GM19455 (cell line): Measurements from ENCODE around the gene FAM227B.
"Not testable (repeated sequence)": the region's sequence is repeated elsewhere in the genome, so short reads cannot be mapped to it uniquely, and the experiment has no call there.

Experiments used
- ATAC-seq: cut with Tn5 transposase; IDR thresholded peaks from one replicate; pipeline ENCODE4 v1.9.1; 2021; ENCODE audit not compliant: unreplicated experiment

Gene FAM227B

DNA sequence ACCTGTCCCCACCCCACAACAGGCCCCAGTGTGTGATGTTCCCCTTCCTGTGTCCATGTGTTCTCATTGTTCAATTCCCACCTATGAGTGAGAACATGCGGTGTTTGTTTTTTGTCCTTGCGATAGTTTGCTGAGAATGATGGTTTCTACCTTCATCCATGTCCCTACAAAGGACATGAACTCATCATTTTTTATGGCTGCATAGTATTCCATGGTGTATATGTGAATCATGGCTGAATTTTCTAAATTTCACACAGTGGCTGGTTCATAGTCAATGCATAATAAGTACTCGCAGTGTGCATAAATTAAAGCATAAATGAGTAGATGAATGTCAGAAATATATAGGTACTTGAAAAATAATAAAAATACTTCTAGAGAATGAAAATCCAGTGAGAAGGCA lies 8.4 kb downstream of the FAM227B start:
- not testable (repeated sequence) for ATAC-seq

DNA sequence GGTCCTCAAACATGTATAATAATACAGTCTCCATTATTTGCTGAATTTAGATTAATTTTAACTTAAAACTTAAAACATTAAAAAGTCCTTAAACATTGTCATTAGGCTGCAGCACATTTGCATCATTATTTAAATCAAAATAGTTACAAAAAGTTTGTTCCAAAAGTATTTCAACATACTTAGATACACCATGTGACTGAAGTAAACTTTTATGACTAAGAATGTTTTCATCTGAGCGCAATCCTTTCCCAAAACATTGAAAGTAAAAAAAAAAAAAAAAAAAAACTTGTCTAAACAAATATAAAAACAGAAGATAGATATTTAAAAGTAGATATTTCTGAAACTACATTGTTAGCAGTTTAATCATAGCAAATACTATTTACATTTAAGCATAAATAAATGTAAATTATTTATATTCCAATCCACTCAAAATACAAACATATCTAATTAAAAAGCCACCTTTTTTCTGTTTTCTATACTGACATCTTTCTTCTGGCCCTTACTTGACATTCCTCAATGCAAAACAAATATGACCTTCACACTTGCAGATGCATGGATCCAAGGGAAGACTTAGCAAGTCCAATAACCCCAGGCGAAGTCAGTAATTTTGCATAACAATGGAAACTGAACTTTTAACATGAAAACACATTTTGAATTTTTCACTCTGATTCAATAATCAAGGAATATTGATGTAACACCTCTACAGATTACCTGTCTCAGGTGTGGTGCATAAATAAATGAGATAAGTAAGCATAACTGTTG lies 10.3 kb downstream of the FAM227B start:
- no peak for ATAC-seq

DNA sequence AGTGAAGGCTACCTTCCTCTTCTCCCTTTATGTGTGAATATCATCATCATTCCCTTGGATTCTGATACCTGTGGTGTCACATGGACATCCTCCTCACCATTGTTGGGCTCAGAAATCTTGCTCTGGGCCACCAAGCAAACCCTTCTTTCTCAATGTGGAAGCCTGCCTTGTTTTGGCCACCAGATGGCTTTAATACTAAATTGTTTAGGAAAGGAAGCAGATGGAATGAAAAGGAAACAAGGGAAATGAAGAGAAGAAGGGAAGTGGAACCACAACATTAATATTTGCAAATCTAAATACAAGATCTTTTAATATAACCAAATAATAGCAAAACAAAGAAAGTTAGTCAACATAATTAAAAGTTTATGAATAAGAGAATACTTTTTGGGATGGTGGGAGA lies 14.0 kb downstream of the FAM227B start:
- no peak for ATAC-seq

DNA sequence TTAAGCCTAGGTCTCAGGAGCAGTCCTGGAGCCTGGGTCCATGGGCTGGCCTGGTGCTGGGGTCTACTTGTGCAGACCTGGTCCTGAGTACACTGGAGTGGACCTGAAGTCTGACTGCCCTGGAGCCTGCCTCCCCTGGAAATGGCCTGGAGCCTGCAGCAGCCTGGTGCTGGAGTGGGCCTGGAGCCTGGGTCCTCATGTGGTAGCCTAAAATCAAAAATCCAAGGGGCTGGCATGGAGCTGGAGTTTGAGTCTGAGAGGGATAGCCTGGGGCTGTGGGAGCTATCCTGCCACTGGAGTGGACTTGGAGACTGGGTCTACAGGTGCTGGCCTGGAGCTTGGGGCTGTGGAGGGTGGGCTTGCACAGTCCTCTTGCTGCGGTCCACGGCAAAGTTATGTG lies 15.0 kb downstream of the FAM227B start:
- ATAC-seq, result no peak

DNA sequence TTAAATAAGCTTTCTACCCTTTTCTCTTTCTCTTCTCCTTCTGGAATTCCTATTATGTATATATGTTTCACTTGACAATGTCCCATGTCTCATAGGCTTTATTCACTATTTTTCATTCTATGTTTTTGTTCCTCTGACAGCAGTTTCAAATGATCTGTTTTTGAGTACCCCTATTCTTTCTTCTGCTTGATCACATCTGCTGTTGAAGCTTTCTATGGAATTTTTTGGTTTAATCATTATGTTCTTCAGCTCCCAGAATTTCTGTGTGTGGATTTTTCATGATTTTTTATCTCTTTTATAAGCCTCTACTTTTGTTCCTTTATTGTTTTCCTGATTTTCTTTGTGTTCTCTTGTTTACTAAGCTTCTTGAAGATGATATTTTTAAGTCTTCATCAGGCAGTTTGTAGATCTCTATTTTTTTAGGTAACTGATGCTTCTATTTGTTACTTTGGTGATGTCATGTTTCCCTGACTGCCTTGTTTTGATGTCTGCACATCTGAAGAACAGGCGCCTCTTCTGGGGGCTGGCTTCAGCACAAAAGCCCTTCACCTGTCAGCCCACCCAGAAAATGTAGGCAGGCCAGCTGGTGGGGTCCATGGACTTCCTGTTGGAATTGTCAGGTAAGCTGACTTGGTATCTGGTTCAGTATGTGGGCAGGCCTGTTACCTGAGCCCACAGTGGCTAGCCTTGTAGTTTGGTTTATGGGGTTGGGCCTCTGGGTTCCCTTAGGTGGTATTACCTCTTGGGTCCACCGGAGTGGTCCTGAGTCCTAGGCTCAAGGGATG lies 15.8 kb downstream of the FAM227B start:
- no peak for ATAC-seq

DNA sequence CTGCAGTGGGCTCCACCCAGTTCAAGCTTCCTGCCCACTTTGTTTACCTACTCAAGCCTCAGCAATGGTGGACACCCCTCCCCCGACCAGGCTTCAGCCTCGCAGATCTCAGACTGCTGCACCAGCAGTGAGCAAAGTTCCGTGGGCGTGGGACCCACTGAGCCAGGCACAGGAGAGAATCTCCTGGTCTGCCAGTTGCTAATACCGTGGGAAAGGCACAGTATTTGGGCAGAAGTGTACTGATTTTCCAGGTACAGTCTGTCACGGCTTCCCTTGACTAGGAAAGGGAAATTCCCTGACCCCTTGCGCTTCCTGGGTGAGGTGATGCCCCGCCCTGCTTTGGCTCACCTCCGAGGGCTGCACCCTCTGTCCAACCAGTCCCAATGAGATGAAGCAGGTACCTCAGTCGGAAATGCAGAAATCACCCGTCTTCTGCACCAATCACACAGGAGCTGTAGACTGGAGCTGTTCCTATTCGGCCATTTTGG lies 27.7 kb downstream of the FAM227B start:
- ATAC-seq, result not testable (repeated sequence)

DNA sequence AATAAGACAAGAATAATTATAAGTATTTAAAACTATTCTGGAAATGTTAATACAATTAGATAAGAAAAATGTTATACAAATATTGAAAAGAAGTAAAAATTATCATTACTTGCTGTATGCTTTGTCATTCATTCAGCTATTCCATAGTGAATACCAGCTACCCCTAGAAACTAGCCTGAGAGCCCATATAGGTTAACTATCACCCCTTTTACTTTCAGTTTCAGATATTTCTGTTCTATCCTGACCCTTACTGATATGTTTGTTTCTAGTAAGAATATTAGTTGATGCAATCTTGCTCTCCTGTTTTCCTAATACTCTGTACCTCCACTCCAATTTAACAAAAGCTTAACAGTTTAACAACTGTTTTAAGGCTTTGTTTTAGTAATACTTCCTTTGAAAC lies 31.6 kb downstream of the FAM227B start:
- ATAC-seq, result peak; percentile 66

DNA sequence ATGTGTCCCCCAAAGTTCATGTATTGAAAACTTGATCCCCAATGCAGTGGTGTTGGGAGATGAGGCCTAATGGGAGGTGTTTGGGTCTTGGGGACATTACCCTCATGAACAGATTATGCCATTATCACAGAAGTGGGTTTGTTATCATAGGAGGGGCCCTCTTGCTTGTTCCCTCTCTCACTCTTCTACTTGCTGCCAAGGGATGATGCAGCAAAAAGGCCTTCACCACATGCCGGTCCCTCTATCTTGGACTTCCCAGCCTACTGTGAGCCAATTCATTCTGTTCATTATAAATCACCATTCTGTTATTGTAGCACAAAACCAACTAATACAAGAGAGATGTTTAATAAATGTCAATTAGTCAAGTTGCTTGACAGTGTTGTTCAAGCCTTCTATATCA lies 47.2 kb downstream of the FAM227B start:
- ATAC-seq, result no peak

DNA sequence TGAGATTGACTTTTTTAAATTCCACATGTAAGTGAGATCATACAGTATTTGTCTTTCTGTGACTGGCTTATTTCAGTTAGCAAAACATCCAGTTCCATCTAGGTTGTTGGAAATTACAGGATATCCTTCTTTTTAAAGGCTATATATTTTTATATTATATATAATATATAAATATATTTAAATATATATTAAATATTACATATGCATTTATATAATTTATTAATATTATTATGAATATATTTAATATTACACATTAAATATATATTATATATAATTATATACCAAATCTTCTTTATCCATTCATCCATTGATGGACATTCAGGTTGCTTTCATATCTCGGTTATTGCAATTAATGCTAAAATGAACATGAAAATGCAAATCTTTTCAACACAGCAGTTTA lies 49.9 kb downstream of the FAM227B start:
- ATAC-seq, result no peak

DNA sequence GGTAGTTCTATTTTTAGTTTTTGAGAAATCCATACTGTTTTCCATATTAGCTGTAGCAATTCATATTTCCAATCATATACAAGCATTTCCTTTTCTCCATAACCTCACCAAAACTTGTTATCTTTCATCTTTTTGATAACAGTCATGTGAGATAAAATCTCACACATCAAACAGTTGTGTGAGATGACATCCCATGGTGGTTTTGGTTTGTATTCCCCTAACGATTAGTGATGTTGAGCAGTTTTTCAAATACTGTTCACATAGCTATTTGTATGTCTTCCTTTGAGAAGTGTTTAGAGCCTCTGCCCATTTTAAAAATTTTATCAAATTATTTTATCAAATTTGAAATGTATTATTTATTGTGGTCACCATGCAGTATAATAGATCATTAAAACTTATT lies 50.4 kb downstream of the FAM227B start:
- no peak for ATAC-seq

DNA sequence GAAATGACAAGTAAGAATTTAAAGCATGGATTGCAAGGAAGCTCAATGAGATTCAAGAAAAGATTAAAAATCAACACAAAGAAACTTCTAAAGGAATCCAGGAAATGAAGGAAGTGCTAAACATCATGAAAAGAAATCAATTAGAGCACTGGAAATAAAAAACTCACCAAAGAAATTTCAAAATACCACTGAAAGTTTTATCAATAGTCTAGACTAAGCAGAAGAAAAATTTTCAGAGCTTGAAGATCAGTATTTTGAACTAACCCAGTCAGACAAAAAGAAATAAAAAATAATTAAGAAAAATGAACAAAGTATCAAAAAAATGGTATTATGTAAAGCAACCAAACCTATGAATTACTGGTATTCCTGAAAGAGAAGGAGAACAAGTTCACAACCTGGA lies 60.6 kb downstream of the FAM227B start:
- ATAC-seq, result no peak

DNA sequence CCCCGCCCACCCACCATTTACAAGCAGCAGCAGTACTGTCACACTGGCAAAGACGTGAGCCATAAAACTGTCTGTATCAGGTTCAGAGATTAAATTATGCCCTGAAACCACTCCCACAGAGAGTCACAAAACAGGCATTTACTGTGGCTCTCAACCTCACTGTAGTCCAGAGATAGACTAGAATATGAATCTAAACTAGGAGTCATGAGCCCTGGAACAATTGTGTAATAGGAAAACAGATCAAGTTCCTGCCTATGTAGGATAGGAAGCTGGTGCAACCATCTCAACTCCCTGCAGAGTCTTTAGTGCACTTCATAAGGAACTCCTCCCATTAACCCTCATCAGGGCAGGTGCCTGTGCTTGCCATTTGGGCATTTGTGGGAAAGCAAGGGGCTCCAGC lies 61.7 kb downstream of the FAM227B start:
- ATAC-seq, result no peak

DNA sequence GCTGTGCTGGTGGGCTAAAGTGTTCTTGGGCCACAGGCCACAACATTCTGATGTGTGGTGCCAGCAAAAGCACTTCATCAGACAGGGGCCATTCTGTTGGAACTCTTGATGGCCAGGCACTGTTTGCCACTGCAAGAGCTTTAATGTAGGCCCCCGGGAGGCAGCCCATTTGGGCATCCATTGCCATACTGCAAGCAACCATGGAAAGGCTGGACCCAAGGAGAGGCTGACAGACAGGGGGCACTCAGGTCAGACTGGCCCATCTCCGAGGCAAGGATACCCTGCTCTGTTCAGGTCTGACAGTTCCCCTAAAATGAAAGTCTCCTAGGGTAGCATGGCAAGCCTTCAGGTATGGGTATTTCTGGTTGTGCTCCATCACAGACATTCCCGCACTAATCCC lies 64.2 kb downstream of the FAM227B start:
- ATAC-seq, result no peak

DNA sequence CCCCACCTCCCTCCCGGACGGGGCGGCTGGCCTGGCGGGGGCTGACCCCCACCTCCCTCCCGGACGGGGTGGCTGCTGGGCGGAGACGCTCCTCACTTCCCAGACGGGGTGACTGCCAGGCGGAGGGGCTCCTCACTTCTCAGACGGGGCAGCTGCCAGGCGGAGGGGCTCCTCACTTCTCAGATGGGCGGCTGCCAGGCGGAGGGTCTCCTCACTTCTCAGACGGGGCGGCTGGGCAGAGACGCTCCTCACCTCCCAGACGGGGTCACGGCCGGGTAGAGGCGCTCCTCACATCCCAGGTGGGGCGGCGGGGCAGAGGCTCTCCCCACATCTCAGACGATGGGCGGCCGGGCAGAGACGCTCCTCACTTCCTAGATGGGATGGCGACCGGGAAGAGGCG lies 70.3 kb downstream of the FAM227B start:
- ATAC-seq, result not testable (repeated sequence)

DNA sequence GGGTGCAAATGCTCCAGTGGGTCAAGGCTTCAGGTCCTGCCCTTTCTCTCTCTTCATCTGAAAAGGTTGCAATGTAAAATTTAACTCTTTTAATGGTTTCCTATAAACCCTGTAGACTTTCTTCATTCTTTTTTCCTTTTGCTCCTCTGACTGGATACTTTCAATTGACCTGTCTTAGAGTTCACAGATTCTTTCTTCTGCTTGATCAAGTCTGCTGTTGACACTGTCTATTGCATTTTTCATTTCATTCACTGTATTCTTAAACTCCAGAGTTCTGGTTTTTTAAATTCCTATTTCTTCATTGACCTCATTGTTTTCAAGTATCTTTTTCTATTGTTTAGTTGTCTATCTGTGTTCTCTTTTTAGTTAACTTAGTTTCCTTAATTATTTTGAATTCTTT lies 82.1 kb downstream of the FAM227B start:
- ATAC-seq, result no peak

DNA sequence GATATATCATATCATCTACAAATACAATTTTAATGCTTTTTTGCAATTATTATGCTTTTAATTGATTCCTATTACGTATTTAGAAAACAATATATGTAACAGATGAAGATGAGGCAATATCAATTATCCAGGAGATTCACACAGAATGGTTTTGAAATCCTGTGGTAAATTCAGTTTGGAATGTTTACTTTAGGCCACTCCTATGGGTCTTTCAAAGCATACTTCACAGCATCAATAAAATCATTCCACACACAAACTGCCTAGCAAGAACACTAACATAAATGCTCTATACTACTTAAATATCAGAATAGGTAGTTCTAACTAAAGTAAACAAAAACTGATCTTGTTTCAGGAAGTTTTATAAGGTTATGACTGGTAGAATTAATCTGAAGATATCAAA lies 90.5 kb downstream of the FAM227B start:
- no peak for ATAC-seq

DNA sequence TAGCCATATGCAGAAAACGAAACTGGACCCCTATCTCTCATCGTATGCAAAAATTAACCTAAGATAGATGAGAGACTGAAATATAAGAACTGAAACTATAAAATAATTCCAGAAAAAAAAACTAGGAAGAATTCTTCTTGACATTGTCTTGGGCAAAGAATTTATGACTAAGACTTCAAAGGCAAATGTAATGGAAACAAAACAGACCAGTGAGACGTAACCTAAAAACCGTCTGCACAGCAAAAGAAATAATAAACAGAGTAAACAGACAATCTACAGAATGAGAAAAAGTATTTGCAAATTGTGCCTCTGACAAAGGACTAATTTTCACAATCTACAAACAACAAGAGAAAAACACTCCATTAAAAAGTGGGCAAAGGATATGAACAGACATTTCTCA lies 92.3 kb downstream of the FAM227B start:
- no peak for ATAC-seq

DNA sequence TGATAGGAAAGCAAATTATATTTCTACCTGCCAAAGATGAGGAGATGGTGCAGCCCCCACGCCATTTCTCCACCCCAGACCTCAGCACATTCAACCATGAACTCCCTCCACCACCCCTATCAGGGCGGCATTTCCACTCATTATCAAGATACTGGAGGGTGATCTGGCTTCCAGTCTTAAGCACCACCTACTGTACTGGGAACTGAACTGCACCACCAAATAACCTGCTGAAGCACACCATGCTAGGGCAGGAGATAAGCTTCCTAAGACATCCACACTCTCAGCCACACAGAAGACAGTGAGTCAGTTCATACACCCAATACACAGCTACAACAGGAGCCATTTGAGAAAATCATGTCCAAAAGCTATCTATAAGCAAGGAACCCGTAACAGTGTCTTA lies 98.8 kb downstream of the FAM227B start:
- ATAC-seq, result no peak

DNA sequence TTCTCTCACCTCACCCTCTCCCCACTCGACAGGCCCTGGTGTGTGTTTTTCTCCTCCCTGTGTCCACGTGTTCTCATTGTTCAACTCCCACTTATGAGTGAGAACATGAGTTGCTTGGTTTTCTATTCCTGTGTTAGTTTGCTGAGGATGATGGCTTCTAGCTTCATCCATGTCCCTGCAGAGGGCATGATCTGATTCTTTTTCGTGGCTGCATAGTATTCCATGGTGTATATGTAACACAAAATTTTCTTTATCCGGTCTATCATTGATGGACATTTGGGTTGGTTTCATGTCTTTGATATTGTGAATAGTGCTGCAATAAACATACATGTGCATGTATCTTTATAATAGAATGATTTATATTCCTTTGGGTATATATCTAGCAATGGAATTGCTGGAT lies 107.9 kb downstream of the FAM227B start:
- ATAC-seq, result not testable (repeated sequence)

DNA sequence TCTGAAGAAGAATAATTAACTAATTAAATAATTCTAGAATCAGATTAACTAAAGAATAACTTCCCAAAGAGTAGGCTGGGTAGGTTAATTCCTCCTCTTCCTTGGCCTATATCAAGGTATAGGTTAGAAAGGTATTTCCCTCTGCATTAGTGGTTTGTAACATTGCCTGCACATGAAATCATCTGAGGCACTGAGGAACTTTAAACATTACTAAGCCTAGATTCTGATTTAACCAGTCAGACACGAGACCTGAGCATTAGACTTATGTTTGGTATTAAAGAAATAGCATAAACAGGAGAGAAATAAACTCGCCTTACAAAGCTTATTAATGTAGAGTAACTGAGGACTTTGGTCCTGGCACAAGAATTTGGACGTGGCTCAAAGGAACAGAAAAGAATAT lies 113.4 kb downstream of the FAM227B start:
- ATAC-seq, result no peak

DNA sequence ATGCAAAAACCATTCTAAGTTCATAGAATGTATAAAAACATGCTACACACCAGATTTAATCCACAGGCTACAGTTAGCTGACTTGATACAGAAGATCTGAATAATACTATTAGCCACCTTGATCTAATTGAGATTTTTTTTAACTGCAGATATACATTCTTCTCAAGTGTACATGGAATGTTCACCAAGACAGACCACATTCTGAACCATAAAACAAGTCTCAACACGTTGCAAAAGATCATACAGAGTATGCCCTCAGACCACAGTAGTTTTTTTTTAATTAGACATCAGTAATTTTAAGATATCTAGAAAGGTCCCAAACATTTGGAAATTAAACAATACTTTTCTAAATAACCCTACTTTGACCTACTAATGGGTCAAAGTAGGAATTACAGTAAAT lies 114.3 kb downstream of the FAM227B start:
- no peak for ATAC-seq

DNA sequence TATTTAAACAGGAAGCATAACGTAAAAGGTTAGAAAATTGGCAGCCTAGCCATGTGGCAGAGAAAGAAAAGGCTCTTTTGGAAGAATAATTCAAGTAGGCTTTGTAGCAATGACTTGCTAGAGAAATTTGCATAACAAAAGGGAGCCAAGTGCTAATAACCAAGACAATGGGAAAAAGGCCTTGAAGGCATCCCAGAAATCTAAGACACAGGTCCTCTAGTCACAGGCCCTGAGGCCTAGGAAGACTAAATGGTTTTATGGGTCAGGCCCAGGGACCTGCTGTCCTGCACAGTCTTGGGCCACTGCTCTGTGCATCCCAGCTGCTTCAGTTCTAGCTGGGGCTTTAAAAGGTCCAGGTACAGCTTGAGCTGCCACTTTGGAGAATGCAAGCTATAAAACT lies 119.0 kb downstream of the FAM227B start:
- ATAC-seq, result no peak
